ENCODE measurements around the gene RYR2. TPM values are rescaled to one million over a fixed set of nuclear protein-coding genes. Genes with fewer than 3 reads are reported as not detected.

The RYR2 gene
- polyA plus RNA-seq, 3 donors: 1.2 to 2.0 (median 1.3) TPM

- DNase-seq: no peak
These were observed 688.9 kb downstream of the RYR2 start for GRCh38 chr1:237730826-237731350.

GRCh38 chr1:237732657-237733056 is 690.7 kb downstream of the RYR2 start:
- no peak for DNase-seq

GRCh38 chr1:237736372-237737029 is 694.5 kb downstream of the RYR2 start:
- no peak for DNase-seq

DNA sequence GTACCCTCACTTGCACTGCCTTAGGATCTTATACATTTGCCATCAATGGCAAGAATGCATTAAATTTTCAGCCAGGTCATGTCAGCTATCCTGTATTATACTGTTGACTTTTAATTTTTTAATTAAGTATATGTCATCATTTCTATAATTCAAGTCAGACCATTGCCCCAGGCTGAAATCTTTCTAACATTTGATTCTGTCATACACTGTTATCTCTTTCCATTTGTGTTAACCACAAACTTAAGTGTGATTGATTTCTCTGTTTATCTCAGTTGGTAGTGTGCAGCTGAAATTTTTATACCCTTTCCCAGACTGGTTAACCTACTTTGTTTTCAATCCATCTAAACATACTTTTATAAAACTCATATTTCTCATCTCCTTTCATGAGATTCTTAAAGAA is 695.5 kb downstream of the RYR2 start:
- no peak for DNase-seq

- DNase-seq: no peak
These were observed 696.1 kb downstream of the RYR2 start for GRCh38 chr1:237737938-237738610.

DNA sequence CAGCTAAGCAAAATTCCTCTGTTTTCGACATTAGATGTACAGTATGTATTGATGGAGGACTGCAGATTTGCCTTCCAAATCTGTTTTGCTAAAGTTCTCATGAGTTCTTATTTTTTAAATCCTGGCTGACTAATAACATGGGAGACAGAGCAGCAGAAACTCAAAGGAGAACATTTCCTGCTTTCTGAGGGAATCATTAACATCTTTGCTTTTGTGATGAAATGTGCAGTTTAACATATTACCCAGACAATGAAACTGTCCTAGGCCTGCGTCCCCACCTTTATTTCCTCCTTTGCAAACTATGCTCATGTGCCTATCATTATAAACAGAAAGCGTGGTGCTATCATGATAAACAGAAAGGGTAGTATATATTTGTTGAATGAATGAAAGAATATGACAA is 698.9 kb downstream of the RYR2 start:
- no peak for DNase-seq

GRCh38 chr1:237745545-237745944 is 703.6 kb downstream of the RYR2 start:
- DNase-seq: no peak

GRCh38 chr1:237748171-237748960 is 706.4 kb downstream of the RYR2 start:
- DNase-seq: peak; percentile 8

DNA sequence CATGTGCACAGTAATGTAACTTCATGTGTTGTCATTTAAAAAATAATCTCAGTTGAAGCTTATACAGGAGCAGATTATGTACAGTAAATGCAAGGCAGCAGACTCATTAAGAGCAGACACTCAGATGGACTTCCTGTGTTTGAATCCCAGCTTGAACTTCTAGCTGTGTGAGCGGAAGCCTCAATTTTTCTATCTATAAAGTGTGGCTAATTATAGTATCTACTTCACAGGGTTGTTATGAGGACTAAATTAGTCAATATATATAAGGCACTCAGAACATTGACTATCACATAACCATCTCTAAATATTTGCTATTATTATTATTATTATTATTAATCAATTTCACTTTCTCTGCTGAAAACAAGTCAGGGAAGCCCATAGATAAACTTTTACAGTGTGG is 707.1 kb downstream of the RYR2 start:
- DNase-seq: no peak

DNA sequence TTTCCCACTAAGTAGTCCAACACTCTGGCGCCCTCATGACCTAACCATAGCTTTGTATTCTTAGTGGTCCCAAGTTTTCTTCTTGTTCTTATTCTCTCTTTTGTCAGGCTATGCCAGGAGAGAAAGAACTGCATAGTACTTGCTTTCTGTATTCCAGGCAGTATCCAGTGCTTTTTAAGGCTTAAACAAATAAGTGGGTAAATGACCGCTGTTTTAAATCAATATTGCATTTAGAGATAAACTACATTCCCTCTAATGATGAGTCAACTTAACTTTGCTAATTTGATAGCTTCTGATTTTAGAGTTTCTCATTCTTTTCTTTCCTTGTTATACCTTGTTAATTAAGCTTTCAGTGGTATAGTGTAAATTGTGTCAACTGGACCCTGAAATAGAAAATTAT is 709.1 kb downstream of the RYR2 start:
- no peak for DNase-seq

GRCh38 chr1:237754627-237755026 is 712.6 kb downstream of the RYR2 start:
- DNase-seq: no peak

DNA sequence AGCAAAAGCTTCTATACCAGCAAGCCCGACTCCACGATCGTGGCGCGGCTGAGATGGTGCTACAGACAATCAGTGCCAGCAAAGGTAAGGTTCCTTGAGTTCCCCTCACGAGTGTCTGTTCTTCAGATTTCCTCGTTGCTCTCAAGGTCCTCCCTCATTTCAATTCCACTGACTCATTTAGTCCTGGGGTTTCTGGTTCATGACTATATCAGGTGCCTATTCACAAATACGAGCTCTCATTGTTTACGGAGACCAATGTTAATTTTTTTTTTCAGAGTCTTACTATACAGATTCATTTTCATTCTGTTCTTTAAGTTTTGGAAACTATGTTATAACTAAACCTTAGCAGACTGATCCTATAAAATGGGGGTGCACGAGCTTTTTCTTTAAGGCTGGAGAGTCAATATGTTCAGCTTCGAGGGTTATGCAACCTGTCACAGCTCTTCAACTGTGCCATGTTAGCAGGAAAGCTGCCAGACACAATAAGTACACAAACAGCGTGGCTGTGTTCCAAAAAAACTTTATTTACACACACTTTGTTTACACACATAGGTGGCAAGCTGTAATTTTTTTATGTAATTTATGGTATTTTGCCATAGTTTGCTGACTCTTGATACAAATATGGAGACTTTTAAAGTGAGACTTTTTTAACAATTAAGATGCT is 714.5 kb downstream of the RYR2 start:
- DNase-seq: no peak

- no peak for DNase-seq
These were observed 717.4 kb downstream of the RYR2 start for GRCh38 chr1:237759377-237759776.

- DNase-seq: no peak
These were observed 719.0 kb downstream of the RYR2 start for GRCh38 chr1:237760951-237761350.

DNA sequence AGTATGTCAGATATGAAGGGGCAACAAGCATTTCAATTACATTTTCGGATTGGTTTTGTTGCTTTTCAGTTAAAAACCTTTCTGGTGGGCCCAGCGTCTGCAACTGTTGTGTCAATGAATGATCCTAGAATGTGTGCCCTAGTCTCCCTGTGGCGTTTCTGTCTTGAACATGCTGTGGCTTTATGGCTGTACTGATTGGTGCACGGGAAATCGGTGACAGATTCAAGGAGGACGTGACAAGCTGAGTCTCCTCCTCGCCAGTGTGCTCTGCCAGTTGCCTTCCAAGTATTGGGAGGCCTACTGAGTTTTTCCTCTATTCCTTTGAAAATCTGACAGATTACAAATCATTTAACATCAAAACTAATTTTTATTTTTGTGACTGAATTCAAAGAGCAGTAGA is 721.2 kb downstream of the RYR2 start:
- DNase-seq: no peak

DNA sequence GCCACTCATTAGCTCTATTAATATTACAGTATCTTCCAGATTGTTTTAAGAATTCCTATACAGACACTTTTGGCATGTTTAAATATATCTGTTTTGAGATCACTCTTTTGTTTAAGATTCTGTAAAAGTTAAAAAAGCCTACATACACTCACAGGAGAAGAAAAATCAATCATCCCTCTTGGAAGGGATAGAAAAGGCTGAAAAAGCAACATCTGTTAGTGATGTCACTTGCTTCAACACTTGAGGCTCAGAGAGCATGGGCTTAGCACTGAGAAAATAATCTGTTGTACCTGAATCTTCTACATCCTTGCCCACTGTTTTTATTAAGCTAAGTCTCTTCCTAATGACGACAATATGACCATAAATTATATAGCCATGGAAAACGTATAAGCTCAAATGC is 721.8 kb downstream of the RYR2 start:
- DNase-seq: no peak

- no peak for DNase-seq
These were observed 727.9 kb downstream of the RYR2 start for GRCh38 chr1:237769916-237770315.

DNA sequence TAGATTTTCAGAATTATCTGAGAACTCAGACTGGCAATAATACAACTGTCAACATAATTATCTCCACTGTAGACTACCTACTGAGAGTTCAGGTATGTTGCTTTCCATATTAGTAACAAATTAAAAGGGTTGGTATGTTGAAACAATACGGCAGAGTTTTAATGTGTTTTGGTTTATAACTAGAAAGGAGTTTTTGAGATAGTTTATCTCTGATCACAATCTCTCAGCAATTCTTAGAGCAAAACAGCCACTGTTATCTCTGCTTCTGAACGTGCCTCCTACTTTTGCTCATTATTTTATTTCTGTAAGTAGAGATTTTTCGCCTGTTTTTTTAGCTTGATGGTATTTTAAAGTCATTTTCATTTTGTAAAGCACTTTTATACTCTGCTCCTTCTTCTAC is 730.0 kb downstream of the RYR2 start:
- DNase-seq: no peak

GRCh38 chr1:237774246-237774645 is 732.3 kb downstream of the RYR2 start:
- no peak for DNase-seq

DNA sequence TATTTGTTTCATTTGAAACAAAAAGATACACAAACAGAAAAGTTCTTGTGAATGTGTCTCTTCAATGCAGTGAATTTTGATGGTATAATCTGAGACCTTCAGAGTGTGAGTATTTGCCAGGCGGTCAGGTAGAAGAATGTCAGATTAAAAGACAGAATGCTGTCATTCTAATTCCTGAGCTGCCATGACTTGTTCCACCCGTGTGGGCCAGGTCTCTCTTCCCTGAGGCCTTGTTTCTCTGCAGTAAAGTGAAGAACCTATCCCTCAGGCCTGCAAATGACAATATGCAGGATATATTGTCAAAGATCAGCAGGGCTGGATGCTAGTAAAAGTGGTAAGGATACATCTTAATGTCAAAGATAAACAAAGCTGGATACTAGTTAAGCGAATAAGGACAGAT is 737.4 kb downstream of the RYR2 start:
- DNase-seq: no peak

- no peak for DNase-seq
These were observed 744.2 kb downstream of the RYR2 start for GRCh38 chr1:237786066-237786719.

- no peak for DNase-seq
These were observed 746.1 kb downstream of the RYR2 start for GRCh38 chr1:237788069-237788468.
